Measurements from ENCODE around the gene COLEC11.

COLEC11 gene

GRCh38 chr2:3594493-3595281 lies at the start of gene COLEC11:
Gene COLEC11 (plus strand): TSS chr2:3595112. CDS start chr2:3604341, 9,229 bp downstream.
- DNase-seq, result peak; percentile 28
- Mint-ChIP-seq H3K27ac (peak within 1 kb of the TSS; percentile 19), H3K36me3 (ENCODE audit: low read depth) (peaks cover 19% of the 10 kb centered on the region), H3K4me1 (peaks cover 15% of the 10 kb centered on the region), H3K9me3 (peaks cover 18% of the 10 kb centered on the region), H3K4me3 (no peak within 1 kb of the TSS), H3K27me3 (ENCODE audit: low read depth, poor library complexity) (peaks cover 9% of the 10 kb centered on the region)
- TF ChIP-seq, protein P1, sequence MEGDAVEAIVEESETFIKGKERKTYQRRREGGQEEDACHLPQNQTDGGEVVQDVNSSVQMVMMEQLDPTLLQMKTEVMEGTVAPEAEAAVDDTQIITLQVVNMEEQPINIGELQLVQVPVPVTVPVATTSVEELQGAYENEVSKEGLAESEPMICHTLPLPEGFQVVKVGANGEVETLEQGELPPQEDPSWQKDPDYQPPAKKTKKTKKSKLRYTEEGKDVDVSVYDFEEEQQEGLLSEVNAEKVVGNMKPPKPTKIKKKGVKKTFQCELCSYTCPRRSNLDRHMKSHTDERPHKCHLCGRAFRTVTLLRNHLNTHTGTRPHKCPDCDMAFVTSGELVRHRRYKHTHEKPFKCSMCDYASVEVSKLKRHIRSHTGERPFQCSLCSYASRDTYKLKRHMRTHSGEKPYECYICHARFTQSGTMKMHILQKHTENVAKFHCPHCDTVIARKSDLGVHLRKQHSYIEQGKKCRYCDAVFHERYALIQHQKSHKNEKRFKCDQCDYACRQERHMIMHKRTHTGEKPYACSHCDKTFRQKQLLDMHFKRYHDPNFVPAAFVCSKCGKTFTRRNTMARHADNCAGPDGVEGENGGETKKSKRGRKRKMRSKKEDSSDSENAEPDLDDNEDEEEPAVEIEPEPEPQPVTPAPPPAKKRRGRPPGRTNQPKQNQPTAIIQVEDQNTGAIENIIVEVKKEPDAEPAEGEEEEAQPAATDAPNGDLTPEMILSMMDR (IDR thresholded peaks at IDR 0.05), result no peak

DNA sequence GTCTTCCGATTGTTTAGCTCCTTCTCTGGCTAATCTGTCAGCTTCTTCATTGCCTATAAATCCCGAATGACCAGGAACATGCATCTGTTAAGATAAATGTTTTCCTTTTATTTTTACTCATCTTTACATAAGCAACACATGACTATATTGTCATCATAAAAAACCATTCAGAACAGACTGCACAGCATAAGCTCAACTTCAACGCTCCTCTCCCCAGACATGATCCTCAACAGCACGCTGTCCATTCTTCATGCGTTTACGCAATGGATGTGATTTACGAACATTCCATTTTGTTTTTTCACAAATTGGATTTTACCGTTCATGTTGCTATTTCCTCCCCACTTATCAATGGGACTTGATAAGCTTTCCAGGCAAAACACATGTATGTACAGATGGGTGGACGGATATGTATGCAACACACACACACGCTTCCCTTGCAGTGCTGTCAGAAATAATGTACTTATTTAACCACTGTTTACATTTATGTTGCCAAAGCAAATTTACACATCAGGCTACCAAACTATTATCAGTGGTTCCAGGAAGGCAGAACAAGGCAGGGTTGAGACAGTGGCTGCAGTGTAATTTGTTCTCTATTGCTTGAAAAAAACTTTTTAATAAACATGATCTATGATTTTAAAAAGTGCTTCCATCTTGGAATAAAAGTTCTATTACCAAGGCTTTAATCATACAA lies 49.0 kb upstream of the COLEC11 start:
- peaks cover 77% of the 10 kb centered on the region for H3K36me3 Mint-ChIP-seq (ENCODE audit: low read depth)
- H3K4me1 Mint-ChIP-seq, result no peaks in the 10 kb centered on the region
- H3K4me3 Mint-ChIP-seq, result no peak overlapping the region
- H3K27me3 Mint-ChIP-seq (ENCODE audit: low read depth, poor library complexity), result no peaks in the 10 kb centered on the region
- H3K27ac Mint-ChIP-seq, result no peak overlapping the region
- no peak for DNase-seq
- H3K9me3 Mint-ChIP-seq, result no peaks in the 10 kb centered on the region
- TF ChIP-seq, protein P1 (IDR thresholded peaks at IDR 0.05), result no peak

GRCh38 chr2:3547915-3548314 lies 47.0 kb upstream of the COLEC11 start:
- Mint-ChIP-seq H3K4me3 (no peak overlapping the region), H3K9me3 (no peaks in the 10 kb centered on the region), H3K4me1 (no peaks in the 10 kb centered on the region), H3K27ac (no peak overlapping the region), H3K36me3 (ENCODE audit: low read depth) (peaks cover 74% of the 10 kb centered on the region), H3K27me3 (ENCODE audit: low read depth, poor library complexity) (peaks cover 3% of the 10 kb centered on the region)
- DNase-seq, result no peak
- TF ChIP-seq, protein P1 (IDR thresholded peaks at IDR 0.05), result no peak

GRCh38 chr2:3553946-3554345 lies 41.0 kb upstream of the COLEC11 start:
- no peaks in the 10 kb centered on the region for H3K9me3 Mint-ChIP-seq
- no peak overlapping the region for H3K4me3 Mint-ChIP-seq
- peaks cover 67% of the 10 kb centered on the region for H3K36me3 Mint-ChIP-seq (ENCODE audit: low read depth)
- peaks cover 17% of the 10 kb centered on the region for H3K4me1 Mint-ChIP-seq
- no peak for DNase-seq
- TF ChIP-seq, protein P1 (IDR thresholded peaks at IDR 0.05), result no peak
- no peak overlapping the region for H3K27ac Mint-ChIP-seq
- H3K27me3 Mint-ChIP-seq (ENCODE audit: low read depth, poor library complexity), result peaks cover 3% of the 10 kb centered on the region

GRCh38 chr2:3557639-3558204 lies 37.2 kb upstream of the COLEC11 start:
- H3K36me3 Mint-ChIP-seq (ENCODE audit: low read depth), result peaks cover 49% of the 10 kb centered on the region
- peaks cover 33% of the 10 kb centered on the region for H3K4me1 Mint-ChIP-seq
- peak overlapping the region; percentile 94 for H3K4me3 Mint-ChIP-seq
- H3K27ac Mint-ChIP-seq, result peak overlapping the region; percentile 98
- TF ChIP-seq, protein P1 (IDR thresholded peaks at IDR 0.05), result no peak
- peaks cover 2% of the 10 kb centered on the region for H3K27me3 Mint-ChIP-seq (ENCODE audit: low read depth, poor library complexity)
- DNase-seq, result no peak
- H3K9me3 Mint-ChIP-seq, result no peaks in the 10 kb centered on the region

All from nephron progenitor cell (in vitro differentiated cells).